Ishikawa (cell line): Measurements from ENCODE around the gene CXCL6.

Experiments
- CEBPB ChIP-seq: IDR thresholded peaks from 2 replicates; pipeline ENCODE4 v1.6.1; 2012
- CREB1 ChIP-seq: IDR thresholded peaks from 2 replicates; pipeline ENCODE4 v1.6.1; 2012; ENCODE audit warnings: low read depth
- EGR1 ChIP-seq: IDR thresholded peaks from 2 replicates; pipeline ENCODE4 v1.6.1; 2012
- EP300 ChIP-seq: IDR thresholded peaks from 2 replicates; pipeline ENCODE4 v1.6.1; 2012; ENCODE audit warnings: borderline replicate concordance
- FOXM1 ChIP-seq: IDR thresholded peaks from 2 replicates; pipeline ENCODE4 v1.6.1; 2012; ENCODE audit warnings: low read depth, borderline replicate concordance
- NFIC ChIP-seq: IDR thresholded peaks from 2 replicates; pipeline ENCODE4 v1.6.1; 2012
- RAD21 ChIP-seq: IDR thresholded peaks from 2 replicates; pipeline ENCODE4 v1.6.1; 2012; ENCODE audit warnings: low read depth
- TAF1 ChIP-seq: IDR thresholded peaks from 2 replicates; pipeline ENCODE4 v1.6.1; 2012; ENCODE audit warnings: low read depth, mild to moderate bottlenecking
- TCF12 ChIP-seq: IDR thresholded peaks from 2 replicates; pipeline ENCODE4 v1.6.1; 2012; ENCODE audit warnings: low read depth
- TEAD4 ChIP-seq: IDR thresholded peaks from 2 replicates; pipeline ENCODE4 v1.6.1; 2012
- YY1 ChIP-seq: IDR thresholded peaks from 2 replicates; pipeline ENCODE4 v1.6.1; 2012; ENCODE audit warnings: low read depth
- ZBTB7A ChIP-seq: IDR thresholded peaks from 2 replicates; pipeline ENCODE4 v1.6.1; 2012; ENCODE audit warnings: low read depth
- TF ChIP-seq, protein P1 (sequence below): IDR thresholded peaks from 2 replicates; pipeline ENCODE4 v1.6.1; 2012; ENCODE audit warnings: low read depth, mild to moderate bottlenecking
- TF ChIP-seq, protein P2 (sequence below): IDR thresholded peaks from 2 replicates; pipeline ENCODE4 v1.6.1; 2012
- TF ChIP-seq, protein P3 (sequence below): IDR thresholded peaks from 2 replicates; pipeline ENCODE4 v1.6.1; 2012

CXCL6 gene

DNA sequence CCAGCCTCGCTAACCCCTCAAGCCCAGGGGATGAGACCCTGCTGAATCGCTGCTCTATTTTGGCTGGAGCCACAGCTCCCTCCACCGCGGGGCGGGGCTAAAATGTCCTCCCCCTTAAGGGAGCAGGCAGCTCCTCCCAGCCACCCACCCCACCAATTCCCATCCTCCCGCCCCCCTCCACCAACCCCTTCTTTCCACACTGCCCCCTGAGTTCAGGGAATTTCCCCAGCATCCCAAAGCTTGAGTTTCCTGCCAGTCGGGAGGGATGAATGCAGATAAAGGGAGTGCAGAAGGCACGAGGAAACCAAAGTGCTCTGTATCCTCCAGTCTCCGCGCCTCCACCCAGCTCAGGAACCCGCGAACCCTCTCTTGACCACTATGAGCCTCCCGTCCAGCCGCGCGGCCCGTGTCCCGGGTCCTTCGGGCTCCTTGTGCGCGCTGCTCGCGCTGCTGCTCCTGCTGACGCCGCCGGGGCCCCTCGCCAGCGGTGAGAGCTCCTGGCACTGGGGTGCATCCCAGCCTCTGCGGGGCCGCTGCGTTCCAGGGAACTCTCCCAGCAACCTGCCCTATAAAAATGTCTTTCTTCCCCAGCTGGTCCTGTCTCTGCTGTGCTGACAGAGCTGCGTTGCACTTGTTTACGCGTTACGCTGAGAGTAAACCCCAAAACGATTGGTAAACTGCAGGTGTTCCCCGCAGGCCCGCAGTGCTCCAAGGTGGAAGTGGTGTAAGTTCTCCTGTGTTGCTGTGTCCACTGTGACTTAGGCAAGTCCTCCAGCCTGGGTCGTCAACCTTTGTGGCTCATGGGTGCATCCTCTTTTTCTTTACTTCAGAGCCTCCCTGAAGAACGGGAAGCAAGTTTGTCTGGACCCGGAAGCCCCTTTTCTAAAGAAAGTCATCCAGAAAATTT, at the start of gene CXCL6:
Gene CXCL6 (plus strand): TSS at position 306 of the 907 bp plus-strand sequence. CDS start 73 bp downstream, at position 379.
- TF ChIP-seq, protein P1, sequence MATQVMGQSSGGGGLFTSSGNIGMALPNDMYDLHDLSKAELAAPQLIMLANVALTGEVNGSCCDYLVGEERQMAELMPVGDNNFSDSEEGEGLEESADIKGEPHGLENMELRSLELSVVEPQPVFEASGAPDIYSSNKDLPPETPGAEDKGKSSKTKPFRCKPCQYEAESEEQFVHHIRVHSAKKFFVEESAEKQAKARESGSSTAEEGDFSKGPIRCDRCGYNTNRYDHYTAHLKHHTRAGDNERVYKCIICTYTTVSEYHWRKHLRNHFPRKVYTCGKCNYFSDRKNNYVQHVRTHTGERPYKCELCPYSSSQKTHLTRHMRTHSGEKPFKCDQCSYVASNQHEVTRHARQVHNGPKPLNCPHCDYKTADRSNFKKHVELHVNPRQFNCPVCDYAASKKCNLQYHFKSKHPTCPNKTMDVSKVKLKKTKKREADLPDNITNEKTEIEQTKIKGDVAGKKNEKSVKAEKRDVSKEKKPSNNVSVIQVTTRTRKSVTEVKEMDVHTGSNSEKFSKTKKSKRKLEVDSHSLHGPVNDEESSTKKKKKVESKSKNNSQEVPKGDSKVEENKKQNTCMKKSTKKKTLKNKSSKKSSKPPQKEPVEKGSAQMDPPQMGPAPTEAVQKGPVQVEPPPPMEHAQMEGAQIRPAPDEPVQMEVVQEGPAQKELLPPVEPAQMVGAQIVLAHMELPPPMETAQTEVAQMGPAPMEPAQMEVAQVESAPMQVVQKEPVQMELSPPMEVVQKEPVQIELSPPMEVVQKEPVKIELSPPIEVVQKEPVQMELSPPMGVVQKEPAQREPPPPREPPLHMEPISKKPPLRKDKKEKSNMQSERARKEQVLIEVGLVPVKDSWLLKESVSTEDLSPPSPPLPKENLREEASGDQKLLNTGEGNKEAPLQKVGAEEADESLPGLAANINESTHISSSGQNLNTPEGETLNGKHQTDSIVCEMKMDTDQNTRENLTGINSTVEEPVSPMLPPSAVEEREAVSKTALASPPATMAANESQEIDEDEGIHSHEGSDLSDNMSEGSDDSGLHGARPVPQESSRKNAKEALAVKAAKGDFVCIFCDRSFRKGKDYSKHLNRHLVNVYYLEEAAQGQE, result no peak
- TF ChIP-seq RAD21 (no peak), EP300 (no peak), CREB1 (no peak), TCF12 (no peak), TAF1 (no peak), ZBTB7A (no peak), CEBPB (no peak), TEAD4 (no peak), FOXM1 (no peak), NFIC (no peak), YY1 (no peak), EGR1 (no peak)
- TF ChIP-seq, protein P2, sequence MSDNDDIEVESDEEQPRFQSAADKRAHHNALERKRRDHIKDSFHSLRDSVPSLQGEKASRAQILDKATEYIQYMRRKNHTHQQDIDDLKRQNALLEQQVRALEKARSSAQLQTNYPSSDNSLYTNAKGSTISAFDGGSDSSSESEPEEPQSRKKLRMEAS, result no peak
- TF ChIP-seq, protein P3, sequence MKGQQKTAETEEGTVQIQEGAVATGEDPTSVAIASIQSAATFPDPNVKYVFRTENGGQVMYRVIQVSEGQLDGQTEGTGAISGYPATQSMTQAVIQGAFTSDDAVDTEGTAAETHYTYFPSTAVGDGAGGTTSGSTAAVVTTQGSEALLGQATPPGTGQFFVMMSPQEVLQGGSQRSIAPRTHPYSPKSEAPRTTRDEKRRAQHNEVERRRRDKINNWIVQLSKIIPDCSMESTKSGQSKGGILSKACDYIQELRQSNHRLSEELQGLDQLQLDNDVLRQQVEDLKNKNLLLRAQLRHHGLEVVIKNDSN, result no peak

DNA sequence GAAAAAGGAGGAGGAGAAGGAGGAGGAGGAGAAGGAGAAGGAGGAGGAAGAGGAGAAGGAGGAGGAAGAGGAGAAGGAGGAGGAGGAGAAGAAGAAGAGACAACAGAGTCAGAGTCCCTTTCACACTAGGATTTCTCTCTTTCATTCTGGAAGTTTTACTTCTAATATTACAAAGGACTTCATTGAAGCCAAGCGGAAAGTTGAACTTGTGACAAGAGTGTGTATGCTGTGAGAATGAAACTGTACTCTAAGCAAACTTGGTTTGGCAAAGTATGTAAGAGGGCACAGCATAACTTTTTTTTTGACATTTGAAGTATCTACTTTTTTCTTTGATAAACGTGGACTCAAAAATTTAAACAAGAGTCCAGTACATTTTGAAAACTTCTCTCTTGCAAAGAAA, 48.1 kb upstream of the CXCL6 start:
- TF ChIP-seq TEAD4 (no peak), CREB1 (no peak), CEBPB (no peak), TCF12 (no peak), EP300 (no peak), YY1 (no peak), RAD21 (no peak), NFIC (no peak), ZBTB7A (no peak), EGR1 (no peak), TAF1 (no peak), FOXM1 (no peak)
- TF ChIP-seq, protein P1, result no peak
- TF ChIP-seq, protein P2, result no peak
- TF ChIP-seq, protein P3, result no peak

DNA sequence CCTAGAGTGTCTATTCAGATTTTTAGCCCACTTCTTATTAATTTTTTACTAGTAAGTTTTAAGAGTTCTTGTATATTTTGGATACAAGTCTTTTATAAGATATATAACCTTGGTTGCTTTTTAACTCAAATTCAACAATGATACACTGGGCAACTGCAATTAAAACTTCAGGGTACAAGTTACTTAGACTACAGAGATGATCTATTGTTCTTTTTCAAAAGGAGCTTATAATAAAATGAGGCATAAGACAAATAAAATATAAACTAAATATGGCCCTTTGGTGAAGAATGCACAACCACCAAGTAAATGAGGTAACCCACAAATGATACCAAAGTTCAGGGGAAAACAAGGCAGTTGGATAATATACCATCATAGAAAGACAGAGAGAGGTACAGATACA, 37.6 kb upstream of the CXCL6 start:
- TF ChIP-seq FOXM1, result no peak
- TF ChIP-seq TAF1, result no peak
- TF ChIP-seq, protein P2, result no peak
- no peak for TF ChIP-seq EP300
- no peak for TF ChIP-seq EGR1
- TF ChIP-seq ZBTB7A, result no peak
- TF ChIP-seq, protein P3, result no peak
- TF ChIP-seq TEAD4, result no peak
- no peak for TF ChIP-seq CREB1
- TF ChIP-seq CEBPB, result no peak
- TF ChIP-seq TCF12, result no peak
- TF ChIP-seq, protein P1, result no peak
- TF ChIP-seq YY1, result no peak
- no peak for TF ChIP-seq NFIC
- TF ChIP-seq RAD21, result no peak
